ENCODE measurements around the gene YPEL4.

DNA sequence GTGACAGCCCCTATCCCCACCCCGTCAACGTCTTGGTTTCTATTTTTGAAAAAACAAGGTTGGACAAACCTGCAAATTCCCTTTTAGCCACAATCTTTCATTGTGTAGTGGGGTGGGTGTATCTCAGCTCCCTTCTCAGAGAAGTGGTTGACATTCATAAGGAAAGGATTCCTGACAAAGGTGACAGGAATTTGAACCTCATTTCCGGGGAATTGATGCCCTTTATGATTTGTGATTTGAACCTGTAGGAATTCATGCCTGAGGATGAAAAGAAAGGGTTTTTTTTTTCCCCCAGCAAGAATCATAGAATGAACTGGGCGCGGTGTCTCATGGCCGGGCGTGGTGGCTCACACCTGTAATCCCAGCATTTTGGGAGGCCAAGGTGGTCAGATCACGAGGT lies 14.5 kb downstream of the YPEL4 start:
- TF ChIP-seq POLR2A (IDR thresholded peaks at IDR 0.05; ENCODE audit: low read depth, low read length) (no peak), TAF1 (IDR thresholded peaks at IDR 0.05; ENCODE audit: borderline replicate concordance, low read depth, low read length) (no peak)

Data from GM12892 (cell line).